Skin epidermis (tissue), 12 donors: Measurements from ENCODE around the gene LSMEM2.
"Not testable (repeated sequence)": the region's sequence is repeated elsewhere in the genome, so short reads cannot be mapped to it uniquely, and the experiment has no call there.

Experiments
- H3K27ac ChIP-seq, 21 experiments: fragments of 200-600 bp; sonication (generic) in 11 of 21; one replicate each; pipeline ENCODE4 v1.5.0; 2020; ENCODE audit warnings: mild to moderate bottlenecking in 3 of 21, inconsistent platforms in 2 of 21, moderate library complexity in 2 of 21
- H3K4me3 ChIP-seq, 7 experiments: fragments of 200-600 bp; sonication (generic) in 2 of 7; one replicate each; pipeline ENCODE4 v1.5.0; 2020; ENCODE audit warnings: inconsistent platforms in 2 of 7, mild to moderate bottlenecking in 2 of 7, moderate library complexity in 1 of 7

Gene LSMEM2

GRCh38 chr3:50262200-50262599 is 16.7 kb upstream of the LSMEM2 start:
- peak overlapping the region in 2 of 21 experiments; percentile 96 to 99 for H3K27ac ChIP-seq
- not testable (repeated sequence) for H3K4me3 ChIP-seq

GRCh38 chr3:50262778-50263177 is 16.1 kb upstream of the LSMEM2 start:
- H3K27ac ChIP-seq: peak overlapping the region in 3 of 21 experiments; percentile 11 to 33 (median 21)
- H3K4me3 ChIP-seq: no peak overlapping the region

- peak overlapping the region in 16 of 21 experiments; percentile 5 to 85 (median 36) for H3K27ac ChIP-seq
- no peak overlapping the region for H3K4me3 ChIP-seq
These were observed 15.2 kb upstream of the LSMEM2 start for GRCh38 chr3:50263478-50264382.

GRCh38 chr3:50264383-50264963 is 14.4 kb upstream of the LSMEM2 start:
- H3K27ac ChIP-seq: peak overlapping the region in 17 of 21 experiments; percentile 9 to 85 (median 61)

GRCh38 chr3:50264964-50265485 is 13.9 kb upstream of the LSMEM2 start:
- no peak overlapping the region for H3K4me3 ChIP-seq

More at GRCh38 chr3:50264383-50264963, 14.4 kb upstream of the LSMEM2 start:
- H3K4me3 ChIP-seq: no peak overlapping the region

GRCh38 chr3:50265571-50265970 is 13.3 kb upstream of the LSMEM2 start:
- H3K4me3 ChIP-seq: no peak overlapping the region
- peak overlapping the region in 16 of 21 experiments; percentile 13 to 85 (median 60) for H3K27ac ChIP-seq

More at GRCh38 chr3:50264964-50265485, 13.9 kb upstream of the LSMEM2 start:
- peak overlapping the region in 17 of 21 experiments; percentile 13 to 85 (median 56) for H3K27ac ChIP-seq

- no peak overlapping the region for H3K4me3 ChIP-seq
- peak overlapping the region in 12 of 21 experiments; percentile 13 to 85 (median 68) for H3K27ac ChIP-seq
These were observed 12.9 kb upstream of the LSMEM2 start for GRCh38 chr3:50266017-50266416.

GRCh38 chr3:50266836-50267235 is 12.1 kb upstream of the LSMEM2 start:
- Histone ChIP-seq H3K4me3 (peak overlapping the region in 5 of 7 experiments; percentile 4 to 22 (median 8)), H3K27ac (peak overlapping the region in 17 of 21 experiments; percentile 2 to 87 (median 65))

GRCh38 chr3:50267280-50267913 is 11.5 kb upstream of the LSMEM2 start:
- peak overlapping the region in 5 of 7 experiments; percentile 4 to 22 (median 8) for H3K4me3 ChIP-seq

GRCh38 chr3:50268276-50268675 is 10.6 kb upstream of the LSMEM2 start:
- Histone ChIP-seq H3K27ac (peak overlapping the region in 8 of 21 experiments; percentile 57 to 87 (median 74)), H3K4me3 (no peak overlapping the region)

More at GRCh38 chr3:50267280-50267913, 11.5 kb upstream of the LSMEM2 start:
- H3K27ac ChIP-seq: peak overlapping the region in 17 of 21 experiments; percentile 2 to 87 (median 65)

GRCh38 chr3:50268703-50269451 is 10.0 kb upstream of the LSMEM2 start, which contains the start of gene SEMA3B:
Gene SEMA3B (plus strand): TSS chr3:50269147. CDS start chr3:50269241, 94 bp downstream.
- H3K27ac ChIP-seq: peak within 1 kb of the TSS in 13 of 21 experiments; percentile 44 to 87 (median 66)
- H3K4me3 ChIP-seq: peak within 1 kb of the TSS in 3 of 7 experiments; percentile 15 to 22 (median 20)

- Histone ChIP-seq H3K4me3 (peak overlapping the region in 2 of 7 experiments; percentile 15 to 20), H3K27ac (peak overlapping the region in 11 of 21 experiments; percentile 26 to 80 (median 61))
These were observed 9.4 kb upstream of the LSMEM2 start for GRCh38 chr3:50269460-50269859.

- peak overlapping the region in 2 of 7 experiments; percentile 5 to 15 for H3K4me3 ChIP-seq
- peak overlapping the region in 6 of 21 experiments; percentile 26 to 68 (median 46) for H3K27ac ChIP-seq
These were observed 8.9 kb upstream of the LSMEM2 start for GRCh38 chr3:50269977-50270413.

- Histone ChIP-seq H3K27ac (peak overlapping the region in 4 of 21 experiments; percentile 26 to 68 (median 50)), H3K4me3 (peak overlapping the region in 1 of 7 experiments; percentile 15)
These were observed 8.3 kb upstream of the LSMEM2 start for GRCh38 chr3:50270422-50271224.

GRCh38 chr3:50271314-50271936 is 7.5 kb upstream of the LSMEM2 start:
- Histone ChIP-seq H3K27ac (peak overlapping the region in 1 of 21 experiments; percentile 68), H3K4me3 (no peak overlapping the region)

GRCh38 chr3:50272538-50272910 is 6.4 kb upstream of the LSMEM2 start:
- H3K4me3 ChIP-seq, H3K27ac ChIP-seq: not testable (repeated sequence)
